Heart left ventricle (tissue), 16 donors: ENCODE results near the gene POLR1H. TPM values are rescaled to one million over a fixed set of nuclear protein-coding genes. Genes with fewer than 3 reads are reported as not detected.
A peak's percentile ranks its signal among the peaks of the same experiment; 100 is the strongest.

ENCODE experiments used
- ATAC-seq, 4 donors: fragments of 200-7000 bp; cut with Tn5 transposase; one replicate each; pipeline ENCODE4 v1.9.1; 2020 to 2022; ENCODE audit warnings: moderate library complexity in 4 of 4, mild to moderate bottlenecking in 3 of 4, moderate number of reproducible peaks in 1 of 4
- DNase-seq, 5 donors: peaks; one replicate each; pipeline ENCODE4 v3.0.0-alpha.2; 2020
- H3K27ac ChIP-seq, 12 donors: fragments of 200-600 bp; sonication (generic) in 4 of 12; one replicate each; pipeline versions ENCODE4 v1.5.0 to v1.8.0; 2016 to 2022; ENCODE audit warnings: mild to moderate bottlenecking in 2 of 12
- H3K27me3 ChIP-seq, 9 donors: fragments of 200-600 bp; sonication (generic) in 2 of 9; one replicate each; pipeline versions ENCODE4 v1.5.1 to v1.8.0; 2016 to 2022; ENCODE audit warnings: mild to moderate bottlenecking in 3 of 9
- H3K36me3 ChIP-seq, 9 donors: fragments of 200-600 bp; sonication (generic) in 2 of 9; one replicate each; pipeline versions ENCODE4 v1.5.0 to v1.8.0; 2018 to 2022; ENCODE audit warnings: mild to moderate bottlenecking in 2 of 9
- H3K4me1 ChIP-seq, 12 donors: fragments of 200-600 bp; sonication (generic) in 4 of 12; one replicate each; pipeline versions ENCODE4 v1.5.0 to v1.8.0; 2016 to 2022; ENCODE audit warnings: mild to moderate bottlenecking in 3 of 12
- H3K4me3 ChIP-seq, 12 donors: fragments of 200-600 bp; sonication (generic) in 4 of 12; one replicate each; pipeline versions ENCODE4 v1.5.0 to v1.8.0; 2017 to 2022; ENCODE audit warnings: mild to moderate bottlenecking in 9 of 12, moderate library complexity in 4 of 12
- H3K9me3 ChIP-seq, 12 donors: fragments of 200-600 bp; sonication (generic) in 4 of 12; one replicate each; pipeline versions ENCODE4 v1.5.0 to v1.8.0; 2016 to 2022; ENCODE audit warnings: mild to moderate bottlenecking in 1 of 12
- POLR2A ChIP-seq, 2 donors: fragments of 450-650 bp; IDR thresholded peaks; one replicate each; pipeline ENCODE4 v1.6.1; 2017; ENCODE audit warnings: antibody characterized with exemption in 2 of 2, mild to moderate bottlenecking in 2 of 2, moderate library complexity in 2 of 2
- WGBS, 4 donors: extraction: QIAGEN DNeasy Blood & Tissue Kit in 2 of 4; methylation state at CpG; one replicate each; pipeline versions ENCODE4 v1.1.5 to v1.1.7; 2013 to 2018; 5-methylcytosine and 5-hydroxymethylcytosine counted together
- intact Hi-C, 10 donors: fragments of 100-400 bp; cut with DNase I; formaldehyde crosslinking; loops; one replicate each; pipeline versions ENCODE4 v1.11.1 to v1.14.2; 2022
- polyA plus RNA-seq, 2 donors: library from polyadenylated mRNA; stranded (reverse); fragments of 200-250 nt; gene quantifications; one replicate each; pipeline ENCODE4 v1.2.3, GENCODE V29; 2013
- total RNA-seq, 9 donors: library from RNA; depleted of rRNA in 2 of 9; stranded (reverse); fragments of >200 nt in 2 of 9; fragmentation: NEBNext Ultra II Directional in 3 of 9; extraction: Animal tissue kit (Norgen Biotek cat#: 25700) in 3 of 9; gene quantifications; one replicate each; pipeline versions ENCODE4 v1.1.0 to v1.2.4, GENCODE V29; 2016 to 2023
- TF ChIP-seq, protein P1 (sequence below), 12 donors: fragments of 200-600 bp; sonication (generic) in 4 of 12; IDR thresholded peaks; one replicate each; pipeline versions ENCODE4 v1.5.0 to v1.8.0; 2018 to 2022; ENCODE audit warnings: antibody characterized with exemption in 12 of 12, mild to moderate bottlenecking in 5 of 12
- donor health status: ischemic (EF 13 %, LVEDD 7.1; RV severe dilation, severe dysfunction).
- donor health status: healthy with polysubstance abuse.
- donor health status: DM: no; HTN: yes; CAD: no.
- donor health status: DM: no; HTN: no; CAD: no.
- donor health status: ischemic (EF 25% LVEDD 6.9; RV normal size, moderate dysfunction).
- donor health status: ischemic (EF 25% LVEDD 5.7; RV mildly dilated, moderate dysfunction).
- donor health status: healthy.
- donor health status: DM: yes; HTN: yes; CAD: no.
- donor health status: ischemic (EF 35%, LVEDD 5.7; RV mildly dilated, moderate dysfunction).
- donor health status: nonischemic (EF 11% LVEDD 7.7; RV severe dilation, severe dysfunction).
- donor health status: DM: yes; HTN: yes; CAD: no.
- donor health status: PGD.
- donor health status: ischemic (EF 29% LVEDD 5.4; RV normal size, mild dysfunction).
- donor health status: nonischemic (EF 23%, LVEDD 6.1; RV moderate dilation, normal function).

The POLR1H gene
- total and polyA plus RNA-seq, 11 donors = 11.7 to 46.1 (median 14.8) TPM

DNA sequence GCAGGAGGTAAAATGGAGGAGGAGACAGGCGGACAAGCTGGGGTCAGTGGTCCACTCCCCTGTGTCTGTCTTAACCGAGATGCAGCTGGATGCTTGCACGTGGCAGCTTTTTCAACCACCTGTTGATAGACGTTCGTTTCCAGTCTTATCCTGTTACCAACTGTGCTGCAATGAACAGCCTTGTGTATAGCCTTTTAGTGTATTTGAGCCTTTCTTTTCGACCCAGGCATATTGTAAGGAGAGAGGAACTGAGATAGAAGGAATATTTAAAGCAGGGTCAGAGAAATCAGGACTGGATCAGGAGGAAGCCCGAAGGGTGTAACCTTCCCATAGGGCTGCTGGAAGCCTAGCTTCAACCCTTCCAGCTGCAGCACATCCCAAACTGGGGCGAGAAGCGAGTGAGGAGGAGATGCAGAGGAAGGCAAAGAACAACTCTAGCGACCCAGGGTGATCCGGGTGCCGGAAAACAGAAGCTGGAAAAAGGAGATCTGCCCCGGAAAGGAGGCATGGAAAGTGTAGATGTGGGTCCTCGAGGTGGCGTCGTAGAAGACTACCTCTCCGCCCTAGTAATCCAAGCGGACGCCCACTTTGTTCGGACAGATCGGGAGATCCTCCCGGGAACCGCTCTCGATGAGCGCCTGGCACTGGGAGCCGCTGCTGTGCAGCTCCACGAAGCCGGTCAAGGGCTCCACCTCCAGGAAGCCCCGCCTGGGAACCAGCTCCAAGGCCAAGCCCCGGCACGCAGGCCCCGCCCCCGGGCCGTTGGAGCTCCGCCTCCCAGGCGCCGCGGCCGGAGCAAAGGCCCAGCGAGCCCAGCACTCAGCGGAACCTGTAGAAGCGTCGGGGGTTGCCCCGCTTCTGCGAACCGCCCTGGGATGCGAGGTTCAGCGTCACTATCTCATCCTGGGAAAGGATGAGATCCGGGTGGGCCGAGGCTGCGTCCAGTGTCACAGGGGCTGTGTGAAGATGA is 40.7 kb downstream of the POLR1H start:
- H3K36me3 ChIP-seq = no peaks in the 10 kb centered on the region
- DNase-seq = peak; percentile 93 to 96 (median 94)
- H3K27ac ChIP-seq = peak overlapping the region in 11 of 12 donors; percentile 49 to 81 (median 65)
- H3K27me3 ChIP-seq = peaks cover 0 to 57% (median 35%) of the 10 kb centered on the region in 9 donors
- peak in 1 of 2 donors; percentile 68 for TF ChIP-seq POLR2A (IDR thresholded peaks at IDR 0.05)
- TF ChIP-seq, protein P1, sequence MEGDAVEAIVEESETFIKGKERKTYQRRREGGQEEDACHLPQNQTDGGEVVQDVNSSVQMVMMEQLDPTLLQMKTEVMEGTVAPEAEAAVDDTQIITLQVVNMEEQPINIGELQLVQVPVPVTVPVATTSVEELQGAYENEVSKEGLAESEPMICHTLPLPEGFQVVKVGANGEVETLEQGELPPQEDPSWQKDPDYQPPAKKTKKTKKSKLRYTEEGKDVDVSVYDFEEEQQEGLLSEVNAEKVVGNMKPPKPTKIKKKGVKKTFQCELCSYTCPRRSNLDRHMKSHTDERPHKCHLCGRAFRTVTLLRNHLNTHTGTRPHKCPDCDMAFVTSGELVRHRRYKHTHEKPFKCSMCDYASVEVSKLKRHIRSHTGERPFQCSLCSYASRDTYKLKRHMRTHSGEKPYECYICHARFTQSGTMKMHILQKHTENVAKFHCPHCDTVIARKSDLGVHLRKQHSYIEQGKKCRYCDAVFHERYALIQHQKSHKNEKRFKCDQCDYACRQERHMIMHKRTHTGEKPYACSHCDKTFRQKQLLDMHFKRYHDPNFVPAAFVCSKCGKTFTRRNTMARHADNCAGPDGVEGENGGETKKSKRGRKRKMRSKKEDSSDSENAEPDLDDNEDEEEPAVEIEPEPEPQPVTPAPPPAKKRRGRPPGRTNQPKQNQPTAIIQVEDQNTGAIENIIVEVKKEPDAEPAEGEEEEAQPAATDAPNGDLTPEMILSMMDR (IDR thresholded peaks at IDR 0.05) = peak in 4 of 12 donors; percentile 9 to 41 (median 30)
- ATAC-seq = peak; percentile 90 to 96 (median 96)
- no peaks in the 10 kb centered on the region for H3K9me3 ChIP-seq
- H3K4me3 ChIP-seq = peak overlapping the region; percentile 14 to 60 (median 49)
- 2 to 3% (median 3%) methylated on average over 38 to 51 of the region's 51 CpGs for WGBS, 4 donors
- H3K4me1 ChIP-seq = peaks cover 0 to 38% (median 28%) of the 10 kb centered on the region in 12 donors
- intact Hi-C loops = loop anchor here (2.0 to 5.0 kb wide), 8 partner anchors 27 to 71 kb away; partner anchors contain the start of genes PPP1R11 (in 7 of the 10) and POLR1H (in 1 of the 10)

DNA sequence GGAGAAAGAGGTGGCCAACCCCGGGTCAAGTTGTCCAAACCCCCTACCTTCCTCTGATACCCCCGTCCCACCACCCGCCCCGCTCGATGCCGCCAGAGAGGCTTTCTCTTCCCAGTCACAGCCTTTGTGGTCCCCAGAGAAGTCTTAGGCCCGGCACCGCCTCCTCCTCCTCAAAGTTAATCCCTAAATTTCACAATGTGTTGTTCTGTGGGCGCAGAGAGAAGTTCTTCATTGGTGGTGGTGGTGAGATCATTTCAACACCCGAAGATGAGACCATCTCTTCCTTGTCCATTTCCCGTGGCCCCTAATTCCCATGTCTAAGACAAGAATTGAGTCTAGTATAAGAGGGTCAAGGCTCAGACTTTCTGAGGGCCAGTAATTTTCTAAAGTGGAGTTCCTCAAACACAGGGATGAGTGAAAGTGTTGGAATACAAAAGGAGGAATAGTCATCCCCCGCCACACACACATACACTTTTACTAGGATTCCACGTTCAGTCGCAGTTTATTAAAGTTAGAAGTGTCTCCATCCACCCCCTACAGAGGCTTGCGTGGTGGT is 41.4 kb downstream of the POLR1H start:
- intact Hi-C loops = loop anchor here (2.0 to 5.0 kb wide), 8 partner anchors 26 to 70 kb away; partner anchors contain the start of genes PPP1R11 (in 6 of the 10) and POLR1H (in 1 of the 10)
- ATAC-seq = peak in 3 of 4 donors; percentile 3 to 16 (median 8)
- DNase-seq = peak in 2 of 5 donors; percentile 32 to 68
- H3K4me3 ChIP-seq = peak overlapping the region in 11 of 12 donors; percentile 14 to 60 (median 51)
- no peaks in the 10 kb centered on the region for H3K9me3 ChIP-seq
- TF ChIP-seq, protein P1 (IDR thresholded peaks at IDR 0.05) = no peak
- no peak for TF ChIP-seq POLR2A (IDR thresholded peaks at IDR 0.05)
- H3K4me1 ChIP-seq = peaks cover 0 to 38% (median 28%) of the 10 kb centered on the region in 12 donors
- peak overlapping the region in 11 of 12 donors; percentile 49 to 81 (median 62) for H3K27ac ChIP-seq
- WGBS, 4 donors = 41 to 52% (median 45%) methylated on average over 15 of the region's 15 CpGs
- H3K36me3 ChIP-seq = no peaks in the 10 kb centered on the region
- H3K27me3 ChIP-seq = peaks cover 0 to 49% (median 35%) of the 10 kb centered on the region in 9 donors

DNA sequence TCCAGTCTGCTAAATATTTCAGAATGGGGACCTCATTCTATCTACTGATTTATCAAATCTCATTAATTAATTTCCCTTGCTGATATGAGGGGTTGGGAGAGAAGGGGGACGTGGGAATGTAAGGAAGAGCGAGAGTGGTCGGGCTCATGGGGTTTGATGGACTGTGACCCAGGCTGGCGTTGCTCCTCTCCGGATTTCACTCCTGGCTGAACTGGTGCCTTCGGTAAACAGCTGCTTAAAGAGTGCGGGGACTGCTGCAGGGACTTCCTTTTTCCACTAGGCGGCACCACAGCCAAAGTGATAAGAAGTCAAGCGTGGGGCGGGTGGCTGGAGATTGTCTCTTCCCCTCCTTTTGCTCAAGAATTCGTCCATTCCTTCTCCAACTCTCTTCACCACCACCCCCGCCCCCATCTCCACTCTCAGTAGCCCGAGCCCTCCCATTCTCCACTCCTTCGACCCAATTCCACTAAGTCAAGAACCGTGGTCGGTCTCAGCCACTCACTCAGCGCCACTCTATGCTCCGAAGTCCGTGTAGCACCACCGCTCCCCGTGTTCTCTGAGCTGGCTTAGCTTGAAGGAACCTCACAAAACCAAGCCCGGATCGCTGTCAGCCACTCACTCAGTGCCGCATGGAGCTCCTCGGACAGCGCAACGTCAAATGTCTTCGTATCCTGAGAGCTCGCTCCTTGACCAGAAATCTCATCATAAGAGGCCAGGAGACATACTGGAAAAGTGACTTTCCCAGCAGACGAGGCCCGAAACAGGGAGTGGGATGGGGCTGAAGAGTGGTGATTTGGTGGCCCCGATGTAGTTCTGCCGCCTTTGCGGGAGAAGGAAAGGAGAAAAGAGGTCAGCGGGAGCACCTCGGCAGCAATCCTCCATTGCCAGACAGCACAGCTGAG is 42.2 kb downstream of the POLR1H start:
- peak overlapping the region in 11 of 12 donors; percentile 21 to 81 (median 62) for H3K27ac ChIP-seq
- ATAC-seq (peak; percentile 68 to 81 (median 80)), DNase-seq (peak; percentile 78 to 86 (median 85))
- H3K27me3 ChIP-seq = peaks cover 0 to 49% (median 29%) of the 10 kb centered on the region in 9 donors
- peak overlapping the region in 11 of 12 donors; percentile 21 to 60 (median 46) for H3K4me3 ChIP-seq
- intact Hi-C loops = loop anchor here (1.0 to 5.0 kb wide), 9 partner anchors 26 to 70 kb away; partner anchors contain the start of genes PPP1R11 (in 6 of the 10) and POLR1H (in 1 of the 10)
- peaks cover 0 to 38% (median 28%) of the 10 kb centered on the region in 12 donors for H3K4me1 ChIP-seq
- H3K36me3 ChIP-seq = no peaks in the 10 kb centered on the region
- WGBS, 4 donors = 3 to 6% (median 3%) methylated on average over 36 of the region's 36 CpGs
- no peaks in the 10 kb centered on the region for H3K9me3 ChIP-seq
- TF ChIP-seq, protein P1 (IDR thresholded peaks at IDR 0.05) = peak; percentile 71 to 94 (median 90)
- TF ChIP-seq POLR2A (IDR thresholded peaks at IDR 0.05) = peak in 1 of 2 donors; percentile 24
